ENCODE measurements around the gene MAP3K2.

Gene MAP3K2

DNA sequence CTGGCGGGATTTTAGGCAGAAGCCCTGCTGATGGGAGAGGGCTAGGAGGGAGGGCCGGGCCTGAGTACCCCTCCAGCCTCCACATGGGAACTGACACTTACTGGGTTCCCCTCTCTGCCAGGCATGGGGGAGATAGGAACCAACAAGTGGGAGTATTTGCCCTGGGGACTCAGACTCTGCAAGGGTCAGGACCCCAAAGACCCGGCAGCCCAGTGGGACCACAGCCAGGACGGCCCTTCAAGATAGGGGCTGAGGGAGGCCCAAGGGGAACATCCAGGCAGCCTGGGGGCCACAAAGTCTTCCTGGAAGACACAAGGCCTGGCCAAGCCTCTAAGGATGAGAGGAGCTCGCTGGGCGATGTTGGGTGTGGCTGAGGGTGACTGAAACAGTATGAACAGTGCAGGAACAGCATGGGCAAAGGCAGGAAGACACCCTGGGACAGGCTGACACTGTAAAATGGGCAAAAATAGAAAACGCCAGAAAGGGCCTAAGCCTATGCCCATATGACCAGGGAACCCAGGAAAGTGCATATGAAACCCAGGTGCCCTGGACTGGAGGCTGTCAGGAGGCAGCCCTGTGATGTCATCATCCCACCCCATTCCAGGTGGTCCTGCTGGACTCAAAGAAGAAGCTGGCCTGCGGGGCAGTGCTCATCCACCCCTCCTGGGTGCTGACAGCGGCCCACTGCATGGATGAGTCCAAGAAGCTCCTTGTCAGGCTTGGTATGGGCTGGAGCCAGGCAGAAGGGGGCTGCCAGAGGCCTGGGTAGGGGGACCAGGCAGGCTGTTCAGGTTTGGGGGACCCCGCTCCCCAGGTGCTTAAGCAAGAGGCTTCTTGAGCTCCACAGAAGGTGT is 39.0 kb upstream of the MAP3K2 start:
- Histone ChIP-seq H3K4me1 (ENCODE audit: control insufficient read depth in 2 of 2, insufficient read depth in 2 of 2, low read length in 2 of 2) (peaks cover 2 to 7% of the 10 kb centered on the region in 2 donors), H3K36me3 (ENCODE audit: control insufficient read depth in 2 of 2, insufficient read depth in 2 of 2, low read length in 2 of 2) (no peaks in the 10 kb centered on the region), H3K9me3 (ENCODE audit: control insufficient read depth in 2 of 2, low read length in 2 of 2) (no peaks in the 10 kb centered on the region), H3K27ac (ENCODE audit: low read depth in 2 of 2, low read length in 2 of 2) (no peak overlapping the region), H3K4me3 (ENCODE audit: low read length in 2 of 2) (no peak overlapping the region), H3K9ac (ENCODE audit: low read depth in 1 of 2, low read length in 2 of 2) (no peak overlapping the region), H3K27me3 (ENCODE audit: control insufficient read depth in 2 of 2, insufficient read depth in 2 of 2, low read length in 2 of 2) (peaks cover 0 to 2% of the 10 kb centered on the region in 2 donors)

GRCh38 chr2:127425540-127426490 is 38.0 kb upstream of the MAP3K2 start:
- Histone ChIP-seq H3K4me3 (ENCODE audit: low read length in 2 of 2) (no peak overlapping the region), H3K36me3 (ENCODE audit: control insufficient read depth in 2 of 2, insufficient read depth in 2 of 2, low read length in 2 of 2) (no peaks in the 10 kb centered on the region), H3K9me3 (ENCODE audit: control insufficient read depth in 2 of 2, low read length in 2 of 2) (no peaks in the 10 kb centered on the region), H3K27ac (ENCODE audit: low read depth in 2 of 2, low read length in 2 of 2) (no peak overlapping the region), H3K27me3 (ENCODE audit: control insufficient read depth in 2 of 2, insufficient read depth in 2 of 2, low read length in 2 of 2) (peaks cover 0 to 4% of the 10 kb centered on the region in 2 donors), H3K4me1 (ENCODE audit: control insufficient read depth in 2 of 2, insufficient read depth in 2 of 2, low read length in 2 of 2) (peaks cover 2 to 7% of the 10 kb centered on the region in 2 donors), H3K9ac (ENCODE audit: low read depth in 1 of 2, low read length in 2 of 2) (no peak overlapping the region)

GRCh38 chr2:127424598-127425520 is 37.1 kb upstream of the MAP3K2 start:
- H3K36me3 ChIP-seq (ENCODE audit: control insufficient read depth in 2 of 2, insufficient read depth in 2 of 2, low read length in 2 of 2), result no peaks in the 10 kb centered on the region
- H3K9ac ChIP-seq (ENCODE audit: low read depth in 1 of 2, low read length in 2 of 2), result no peak overlapping the region
- H3K9me3 ChIP-seq (ENCODE audit: control insufficient read depth in 2 of 2, low read length in 2 of 2), result no peaks in the 10 kb centered on the region
- no peak overlapping the region for H3K27ac ChIP-seq (ENCODE audit: low read depth in 2 of 2, low read length in 2 of 2)
- peaks cover 0 to 4% of the 10 kb centered on the region in 2 donors for H3K27me3 ChIP-seq (ENCODE audit: control insufficient read depth in 2 of 2, insufficient read depth in 2 of 2, low read length in 2 of 2)
- H3K4me3 ChIP-seq (ENCODE audit: low read length in 2 of 2), result no peak overlapping the region
- peaks cover 2 to 7% of the 10 kb centered on the region in 2 donors for H3K4me1 ChIP-seq (ENCODE audit: control insufficient read depth in 2 of 2, insufficient read depth in 2 of 2, low read length in 2 of 2)

DNA sequence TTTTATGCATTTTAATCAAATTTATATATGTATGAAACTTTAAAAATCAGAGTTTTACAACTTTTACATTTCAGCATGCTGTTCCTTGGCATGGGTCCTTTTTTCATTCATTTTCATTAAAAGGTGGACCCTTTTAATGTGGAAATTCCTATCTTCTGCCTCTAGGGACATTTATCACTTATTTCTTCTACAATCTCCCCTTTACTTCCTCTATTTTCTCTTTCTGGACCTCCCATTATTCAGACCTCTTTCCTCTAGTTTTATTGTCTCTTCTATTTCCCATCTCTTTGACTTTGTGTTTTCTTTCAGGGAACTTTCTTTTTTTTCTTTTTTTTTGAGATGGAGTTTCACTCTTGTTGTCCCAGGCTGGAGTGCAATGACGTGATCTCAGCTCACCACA is 36.1 kb upstream of the MAP3K2 start:
- Histone ChIP-seq H3K4me3 (ENCODE audit: low read length in 2 of 2) (peak overlapping the region in 1 of 2 donors; percentile 63), H3K27me3 (ENCODE audit: control insufficient read depth in 2 of 2, insufficient read depth in 2 of 2, low read length in 2 of 2) (peaks cover 0 to 4% of the 10 kb centered on the region in 2 donors), H3K9me3 (ENCODE audit: control insufficient read depth in 2 of 2, low read length in 2 of 2) (no peaks in the 10 kb centered on the region), H3K9ac (ENCODE audit: low read depth in 1 of 2, low read length in 2 of 2) (no peak overlapping the region), H3K27ac (ENCODE audit: low read depth in 2 of 2, low read length in 2 of 2) (no peak overlapping the region), H3K36me3 (ENCODE audit: control insufficient read depth in 2 of 2, insufficient read depth in 2 of 2, low read length in 2 of 2) (no peaks in the 10 kb centered on the region), H3K4me1 (ENCODE audit: control insufficient read depth in 2 of 2, insufficient read depth in 2 of 2, low read length in 2 of 2) (peaks cover 2 to 7% of the 10 kb centered on the region in 2 donors)

GRCh38 chr2:127423478-127423843 is 35.7 kb upstream of the MAP3K2 start:
- Histone ChIP-seq H3K27me3 (ENCODE audit: control insufficient read depth in 2 of 2, insufficient read depth in 2 of 2, low read length in 2 of 2) (peaks cover 0 to 4% of the 10 kb centered on the region in 2 donors), H3K9me3 (ENCODE audit: control insufficient read depth in 2 of 2, low read length in 2 of 2) (no peaks in the 10 kb centered on the region), H3K27ac (ENCODE audit: low read depth in 2 of 2, low read length in 2 of 2) (peak overlapping the region in 1 of 2 donors; percentile 56), H3K4me3 (ENCODE audit: low read length in 2 of 2) (peak overlapping the region; percentile 48 to 63), H3K36me3 (ENCODE audit: control insufficient read depth in 2 of 2, insufficient read depth in 2 of 2, low read length in 2 of 2) (no peaks in the 10 kb centered on the region), H3K9ac (ENCODE audit: low read depth in 1 of 2, low read length in 2 of 2) (peak overlapping the region; percentile 54 to 65), H3K4me1 (ENCODE audit: control insufficient read depth in 2 of 2, insufficient read depth in 2 of 2, low read length in 2 of 2) (peaks cover 2 to 7% of the 10 kb centered on the region in 2 donors)

- peak overlapping the region in 1 of 2 donors; percentile 56 for H3K27ac ChIP-seq (ENCODE audit: low read depth in 2 of 2, low read length in 2 of 2)
- no peaks in the 10 kb centered on the region for H3K9me3 ChIP-seq (ENCODE audit: control insufficient read depth in 2 of 2, low read length in 2 of 2)
- H3K4me1 ChIP-seq (ENCODE audit: control insufficient read depth in 2 of 2, insufficient read depth in 2 of 2, low read length in 2 of 2), result peaks cover 2 to 7% of the 10 kb centered on the region in 2 donors
- H3K9ac ChIP-seq (ENCODE audit: low read depth in 1 of 2, low read length in 2 of 2), result peak overlapping the region; percentile 54 to 65
- peaks cover 0 to 4% of the 10 kb centered on the region in 2 donors for H3K27me3 ChIP-seq (ENCODE audit: control insufficient read depth in 2 of 2, insufficient read depth in 2 of 2, low read length in 2 of 2)
- H3K4me3 ChIP-seq (ENCODE audit: low read length in 2 of 2), result peak overlapping the region; percentile 48 to 63
- no peaks in the 10 kb centered on the region for H3K36me3 ChIP-seq (ENCODE audit: control insufficient read depth in 2 of 2, insufficient read depth in 2 of 2, low read length in 2 of 2)
Measured at GRCh38 chr2:127422559-127423477, 35.0 kb upstream of the MAP3K2 start.

DNA sequence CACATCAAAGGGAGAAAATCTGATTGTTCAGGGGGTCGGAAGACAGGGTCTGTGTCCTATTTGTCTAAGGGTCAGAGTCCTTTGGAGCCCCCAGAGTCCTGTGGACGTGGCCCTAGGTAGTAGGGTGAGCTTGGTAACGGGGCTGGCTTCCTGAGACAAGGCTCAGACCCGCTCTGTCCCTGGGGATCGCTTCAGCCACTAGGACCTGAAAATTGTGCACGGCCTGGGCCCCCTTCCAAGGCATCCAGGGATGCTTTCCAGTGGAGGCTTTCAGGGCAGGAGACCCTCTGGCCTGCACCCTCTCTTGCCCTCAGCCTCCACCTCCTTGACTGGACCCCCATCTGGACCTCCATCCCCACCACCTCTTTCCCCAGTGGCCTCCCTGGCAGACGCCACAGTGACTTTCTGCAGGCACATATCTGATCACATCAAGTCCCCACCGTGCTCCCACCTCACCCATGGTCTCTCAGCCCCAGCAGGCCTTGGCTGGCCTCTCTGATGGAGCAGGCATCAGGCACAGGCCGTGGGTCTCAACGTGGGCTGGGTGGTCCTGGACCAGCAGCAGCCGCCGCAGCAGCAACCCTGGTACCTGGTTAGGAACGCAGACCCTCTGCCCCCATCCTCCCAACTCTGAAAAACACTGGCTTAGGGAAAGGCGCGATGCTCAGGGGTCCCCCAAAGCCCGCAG is 34.2 kb upstream of the MAP3K2 start:
- peaks cover 0 to 4% of the 10 kb centered on the region in 2 donors for H3K27me3 ChIP-seq (ENCODE audit: control insufficient read depth in 2 of 2, insufficient read depth in 2 of 2, low read length in 2 of 2)
- H3K9me3 ChIP-seq (ENCODE audit: control insufficient read depth in 2 of 2, low read length in 2 of 2), result no peaks in the 10 kb centered on the region
- H3K4me1 ChIP-seq (ENCODE audit: control insufficient read depth in 2 of 2, insufficient read depth in 2 of 2, low read length in 2 of 2), result peaks cover 2 to 7% of the 10 kb centered on the region in 2 donors
- no peak overlapping the region for H3K27ac ChIP-seq (ENCODE audit: low read depth in 2 of 2, low read length in 2 of 2)
- H3K9ac ChIP-seq (ENCODE audit: low read depth in 1 of 2, low read length in 2 of 2), result no peak overlapping the region
- no peaks in the 10 kb centered on the region for H3K36me3 ChIP-seq (ENCODE audit: control insufficient read depth in 2 of 2, insufficient read depth in 2 of 2, low read length in 2 of 2)
- no peak overlapping the region for H3K4me3 ChIP-seq (ENCODE audit: low read length in 2 of 2)

- Histone ChIP-seq H3K4me1 (ENCODE audit: control insufficient read depth in 2 of 2, insufficient read depth in 2 of 2, low read length in 2 of 2) (peaks cover 4 to 9% of the 10 kb centered on the region in 2 donors), H3K27ac (ENCODE audit: low read depth in 2 of 2, low read length in 2 of 2) (no peak overlapping the region), H3K9ac (ENCODE audit: low read depth in 1 of 2, low read length in 2 of 2) (no peak overlapping the region), H3K27me3 (ENCODE audit: control insufficient read depth in 2 of 2, insufficient read depth in 2 of 2, low read length in 2 of 2) (peaks cover 0 to 4% of the 10 kb centered on the region in 2 donors), H3K36me3 (ENCODE audit: control insufficient read depth in 2 of 2, insufficient read depth in 2 of 2, low read length in 2 of 2) (no peaks in the 10 kb centered on the region), H3K4me3 (ENCODE audit: low read length in 2 of 2) (no peak overlapping the region), H3K9me3 (ENCODE audit: control insufficient read depth in 2 of 2, low read length in 2 of 2) (no peaks in the 10 kb centered on the region)
Measured at GRCh38 chr2:127421116-127421800, 33.5 kb upstream of the MAP3K2 start.

All from mucosa of rectum (tissue), 2 donors.